Duodenal mucosa (tissue), 2 donors: ENCODE data around the gene AAR2.

Experiments
- H3K27ac ChIP-seq: one replicate; pipeline ENCODE4 v1.7.0; 2013; ENCODE audit warnings: low read depth, low read length
- H3K27me3 ChIP-seq, 2 donors: one replicate each; pipeline ENCODE4 v1.7.0; 2013; ENCODE audit warnings: low read length in 2 of 2, control low read depth in 1 of 2; ENCODE audit not compliant: insufficient read depth in 2 of 2, control insufficient read depth in 1 of 2
- H3K36me3 ChIP-seq, 2 donors: one replicate each; pipeline ENCODE4 v1.7.0; 2013; ENCODE audit warnings: low read length in 2 of 2, control low read depth in 1 of 2; ENCODE audit not compliant: insufficient read depth in 2 of 2, control insufficient read depth in 1 of 2
- H3K4me1 ChIP-seq, 2 donors: one replicate each; pipeline ENCODE4 v1.7.0; 2013; ENCODE audit warnings: low read length in 2 of 2, control low read depth in 1 of 2; ENCODE audit not compliant: insufficient read depth in 2 of 2, control insufficient read depth in 1 of 2
- H3K4me3 ChIP-seq, 2 donors: one replicate each; pipeline ENCODE4 v1.7.0; 2013; ENCODE audit warnings: low read length in 2 of 2, low read depth in 1 of 2
- H3K9ac ChIP-seq, 2 donors: one replicate each; pipeline ENCODE4 v1.7.0; 2013; ENCODE audit warnings: low read length in 2 of 2, low read depth in 1 of 2
- H3K9me3 ChIP-seq, 2 donors: one replicate each; pipeline ENCODE4 v1.7.0; 2013; ENCODE audit warnings: low read length in 2 of 2, control low read depth in 1 of 2; ENCODE audit not compliant: control insufficient read depth in 1 of 2

The AAR2 gene

DNA sequence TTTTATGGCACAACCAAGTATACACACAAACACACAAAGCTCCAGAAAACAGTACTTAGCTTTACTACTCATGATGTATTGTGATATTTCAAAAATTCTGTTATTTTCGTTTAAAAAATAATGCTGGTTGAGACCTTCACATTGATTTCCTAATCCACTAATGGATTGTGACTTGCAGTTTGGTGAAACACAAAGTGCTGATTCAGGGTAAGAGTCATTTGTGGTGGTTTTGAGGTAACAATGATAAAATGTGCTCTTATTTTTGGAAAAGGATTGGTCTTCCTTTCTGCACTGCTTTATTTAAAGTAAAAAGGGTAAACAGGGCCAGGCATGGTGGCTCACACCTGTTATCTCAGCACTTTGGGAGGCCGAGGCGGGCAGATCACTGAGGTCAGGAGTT lies 1.9 kb downstream of the AAR2 start:
- Histone ChIP-seq H3K27me3 (no peaks in the 10 kb centered on the region), H3K9ac (no peak overlapping the region), H3K4me1 (peaks cover 11 to 14% of the 10 kb centered on the region in 2 donors), H3K36me3 (peaks cover 12 to 23% of the 10 kb centered on the region in 2 donors), H3K4me3 (no peak overlapping the region), H3K27ac (no peak overlapping the region), H3K9me3 (no peaks in the 10 kb centered on the region)

DNA sequence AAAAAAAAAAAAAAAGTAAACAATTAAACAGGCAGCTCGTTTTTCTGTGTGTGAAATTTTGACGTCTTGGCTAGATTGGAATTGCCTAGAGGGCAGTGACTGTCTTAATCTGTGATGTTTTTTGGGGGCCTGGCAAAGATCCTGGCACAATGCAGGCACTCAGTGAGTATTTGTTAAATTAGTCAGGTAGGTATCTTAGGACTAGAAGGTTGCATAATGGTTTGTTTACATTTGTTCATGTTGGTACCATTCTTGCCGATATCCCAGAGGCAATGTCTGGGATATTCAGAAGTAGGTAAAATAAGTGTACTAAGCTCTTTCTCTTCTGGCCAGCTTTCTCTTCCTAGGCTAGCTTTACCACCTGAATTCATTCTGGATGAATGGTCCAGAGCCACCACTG lies 2.5 kb downstream of the AAR2 start:
- H3K36me3 ChIP-seq, result peaks cover 12 to 28% of the 10 kb centered on the region in 2 donors
- H3K9ac ChIP-seq, result no peak overlapping the region
- H3K9me3 ChIP-seq, result no peaks in the 10 kb centered on the region
- H3K4me3 ChIP-seq, result no peak overlapping the region
- H3K4me1 ChIP-seq, result peaks cover 11 to 14% of the 10 kb centered on the region in 2 donors
- no peak overlapping the region for H3K27ac ChIP-seq
- no peaks in the 10 kb centered on the region for H3K27me3 ChIP-seq

- Histone ChIP-seq H3K27me3 (no peaks in the 10 kb centered on the region), H3K36me3 (peaks cover 25 to 41% of the 10 kb centered on the region in 2 donors), H3K9me3 (no peaks in the 10 kb centered on the region), H3K9ac (no peak overlapping the region), H3K27ac (no peak overlapping the region), H3K4me3 (no peak overlapping the region), H3K4me1 (peaks cover 11 to 14% of the 10 kb centered on the region in 2 donors)
These were observed 3.8 kb downstream of the AAR2 start for GRCh38 chr20:36240076-36240475.

- no peaks in the 10 kb centered on the region for H3K27me3 ChIP-seq
- H3K36me3 ChIP-seq, result peaks cover 41 to 57% of the 10 kb centered on the region in 2 donors
- peaks cover 6 to 8% of the 10 kb centered on the region in 2 donors for H3K4me1 ChIP-seq
- no peak overlapping the region for H3K27ac ChIP-seq
- no peaks in the 10 kb centered on the region for H3K9me3 ChIP-seq
- no peak overlapping the region for H3K4me3 ChIP-seq
- no peak overlapping the region for H3K9ac ChIP-seq
These were observed 5.4 kb downstream of the AAR2 start for GRCh38 chr20:36241678-36242077.

- Histone ChIP-seq H3K27ac (no peak overlapping the region), H3K4me3 (no peak overlapping the region), H3K36me3 (peaks cover 45 to 75% of the 10 kb centered on the region in 2 donors), H3K4me1 (no peaks in the 10 kb centered on the region), H3K9ac (no peak overlapping the region), H3K27me3 (no peaks in the 10 kb centered on the region), H3K9me3 (no peaks in the 10 kb centered on the region)
These were observed 7.4 kb downstream of the AAR2 start for GRCh38 chr20:36243726-36244125.

GRCh38 chr20:36246401-36246800 lies 10.1 kb downstream of the AAR2 start:
- no peak overlapping the region for H3K4me3 ChIP-seq
- H3K9ac ChIP-seq, result no peak overlapping the region
- H3K36me3 ChIP-seq, result peaks cover 41 to 74% of the 10 kb centered on the region in 2 donors
- H3K27me3 ChIP-seq, result no peaks in the 10 kb centered on the region
- H3K27ac ChIP-seq, result no peak overlapping the region
- H3K4me1 ChIP-seq, result no peaks in the 10 kb centered on the region
- H3K9me3 ChIP-seq, result no peaks in the 10 kb centered on the region

DNA sequence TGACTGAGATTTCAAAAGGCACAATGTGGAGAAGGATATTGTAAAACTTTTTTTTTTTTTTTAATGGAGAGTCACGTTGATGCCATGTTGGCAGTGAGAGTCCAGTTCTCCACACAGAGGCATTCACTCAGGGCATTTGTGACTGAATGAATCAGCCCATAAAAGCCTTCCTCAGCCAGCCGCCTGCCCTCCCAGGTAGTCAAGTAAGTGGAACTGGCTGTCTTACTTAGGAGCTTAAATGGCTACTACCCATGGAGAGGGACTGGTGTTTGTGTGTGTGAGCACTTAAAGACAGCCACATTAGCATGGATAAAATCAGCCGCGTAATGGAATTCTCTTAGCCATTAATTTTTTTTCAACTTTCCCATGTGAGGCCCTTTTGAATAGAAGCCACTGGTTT lies 12.6 kb downstream of the AAR2 start:
- Histone ChIP-seq H3K36me3 (peaks cover 46 to 76% of the 10 kb centered on the region in 2 donors), H3K9me3 (no peaks in the 10 kb centered on the region), H3K4me3 (no peak overlapping the region), H3K27ac (no peak overlapping the region), H3K27me3 (no peaks in the 10 kb centered on the region), H3K9ac (no peak overlapping the region), H3K4me1 (no peaks in the 10 kb centered on the region)

GRCh38 chr20:36249450-36249849 lies 13.2 kb downstream of the AAR2 start:
- Histone ChIP-seq H3K36me3 (peaks cover 40 to 70% of the 10 kb centered on the region in 2 donors), H3K9me3 (no peaks in the 10 kb centered on the region), H3K4me1 (no peaks in the 10 kb centered on the region), H3K9ac (no peak overlapping the region), H3K4me3 (no peak overlapping the region), H3K27me3 (no peaks in the 10 kb centered on the region), H3K27ac (no peak overlapping the region)

DNA sequence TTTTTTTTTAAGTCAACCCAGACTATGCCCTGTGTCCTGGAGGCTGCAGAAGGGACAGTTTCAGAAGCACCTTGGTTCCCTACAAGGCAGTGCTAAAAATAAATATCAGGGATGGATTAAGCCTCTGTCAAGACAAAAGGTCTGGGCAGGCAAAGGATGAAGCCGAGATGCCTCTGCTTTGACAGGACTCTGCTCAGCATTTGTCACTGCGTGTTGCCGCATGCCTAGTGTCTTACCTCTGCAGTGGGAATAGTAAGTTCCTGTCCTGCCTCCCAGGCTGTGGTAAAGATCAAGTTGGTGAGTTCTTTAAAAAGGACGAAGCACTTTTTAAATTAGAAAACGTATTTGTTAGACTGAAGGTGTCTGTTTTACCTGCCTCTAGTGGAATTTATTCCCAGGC lies 15.1 kb downstream of the AAR2 start:
- H3K4me3 ChIP-seq, result no peak overlapping the region
- H3K36me3 ChIP-seq, result peaks cover 22 to 66% of the 10 kb centered on the region in 2 donors
- H3K27ac ChIP-seq, result no peak overlapping the region
- no peaks in the 10 kb centered on the region for H3K4me1 ChIP-seq
- H3K9ac ChIP-seq, result no peak overlapping the region
- no peaks in the 10 kb centered on the region for H3K27me3 ChIP-seq
- H3K9me3 ChIP-seq, result no peaks in the 10 kb centered on the region

DNA sequence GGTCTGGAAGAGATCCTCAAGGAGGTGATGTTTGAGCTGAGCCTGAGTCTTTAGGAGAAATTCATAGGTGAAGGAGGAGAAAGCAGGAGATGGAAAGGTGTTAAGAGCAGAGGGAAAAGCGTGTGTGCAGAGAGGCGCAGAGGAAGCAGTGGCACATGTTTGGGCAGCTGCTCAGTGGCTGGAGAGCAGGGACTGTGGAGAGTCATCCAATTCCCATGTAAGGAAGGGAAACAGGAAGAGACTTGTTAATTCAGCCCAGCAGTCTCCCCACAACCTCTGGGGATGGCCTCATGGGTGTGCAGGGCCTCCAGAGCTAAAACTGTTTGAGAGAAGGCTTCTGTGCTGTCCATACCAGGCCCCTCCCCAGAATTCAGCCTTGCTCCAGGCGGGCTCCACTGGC lies 16.2 kb downstream of the AAR2 start:
- Histone ChIP-seq H3K4me1 (no peaks in the 10 kb centered on the region), H3K9me3 (no peaks in the 10 kb centered on the region), H3K27me3 (no peaks in the 10 kb centered on the region), H3K4me3 (no peak overlapping the region), H3K36me3 (peaks cover 25 to 64% of the 10 kb centered on the region in 2 donors), H3K27ac (no peak overlapping the region), H3K9ac (no peak overlapping the region)

- Histone ChIP-seq H3K27ac (no peak overlapping the region), H3K9me3 (no peaks in the 10 kb centered on the region), H3K4me1 (no peaks in the 10 kb centered on the region), H3K27me3 (no peaks in the 10 kb centered on the region), H3K4me3 (no peak overlapping the region), H3K36me3 (peaks cover 26 to 63% of the 10 kb centered on the region in 2 donors), H3K9ac (no peak overlapping the region)
These were observed 16.8 kb downstream of the AAR2 start for GRCh38 chr20:36253036-36253435.
